ENCODE measurements around the gene POLR2C. TPM values are rescaled to one million over a fixed set of nuclear protein-coding genes. Genes with fewer than 3 reads are reported as not detected.

POLR2C gene
- total RNA-seq, 1 experiment from 2014 or later: 87.6 TPM

GRCh38 chr16:57424583-57424982 lies 37.9 kb upstream of the POLR2C start:
- Histone ChIP-seq H4K20me1 (ENCODE audit: insufficient read depth, low read depth, low read length) (no peaks in the 10 kb centered on the region), H3K9ac (ENCODE audit: low read length) (no peak overlapping the region), H3K9me3 (ENCODE audit: low read length) (no peaks in the 10 kb centered on the region), H3K4me3 (ENCODE audit: low read length) (no peak overlapping the region), H3K9me2 (replicated peaks; ENCODE audit: insufficient read depth, low read length) (no peaks in the 10 kb centered on the region), H3K27me3 (ENCODE audit: low read length) (no peaks in the 10 kb centered on the region), H3K27ac (ENCODE audit: low read length) (no peak overlapping the region), H3K79me2 (ENCODE audit: low read length) (no peaks in the 10 kb centered on the region), H3K4me2 (ENCODE audit: low read depth, low read length, poor library complexity, severe bottlenecking) (no peak overlapping the region), H3K36me3 (ENCODE audit: insufficient read depth, low read length) (0 out of 2 replicates have a peak, but pooled peaks cover 9% of the 10 kb centered on the region), H2AFZ (ENCODE audit: low read length) (no peak overlapping the region), H3K4me1 (ENCODE audit: low read length) (no peaks in the 10 kb centered on the region)
- DNase-seq: no peak

GRCh38 chr16:57426356-57426755 lies 36.1 kb upstream of the POLR2C start:
- no peak overlapping the region for H3K4me3 ChIP-seq (ENCODE audit: low read length)
- H3K9me2 ChIP-seq (replicated peaks; ENCODE audit: insufficient read depth, low read length): no peaks in the 10 kb centered on the region
- H3K27me3 ChIP-seq (ENCODE audit: low read length): no peaks in the 10 kb centered on the region
- H4K20me1 ChIP-seq (ENCODE audit: insufficient read depth, low read depth, low read length): no peaks in the 10 kb centered on the region
- no peaks in the 10 kb centered on the region for H3K9me3 ChIP-seq (ENCODE audit: low read length)
- no peak overlapping the region for H3K4me2 ChIP-seq (ENCODE audit: low read depth, low read length, poor library complexity, severe bottlenecking)
- H3K9ac ChIP-seq (ENCODE audit: low read length): no peak overlapping the region
- H3K27ac ChIP-seq (ENCODE audit: low read length): no peak overlapping the region
- no peak for DNase-seq
- peaks cover 21% of the 10 kb centered on the region; the same call in 1 of the 2 replicates for H3K36me3 ChIP-seq (ENCODE audit: insufficient read depth, low read length)
- no peak overlapping the region for H2AFZ ChIP-seq (ENCODE audit: low read length)
- H3K4me1 ChIP-seq (ENCODE audit: low read length): no peaks in the 10 kb centered on the region
- no peaks in the 10 kb centered on the region for H3K79me2 ChIP-seq (ENCODE audit: low read length)

GRCh38 chr16:57427307-57427706 lies 35.2 kb upstream of the POLR2C start:
- no peaks in the 10 kb centered on the region for H3K79me2 ChIP-seq (ENCODE audit: low read length)
- H4K20me1 ChIP-seq (ENCODE audit: insufficient read depth, low read depth, low read length): no peaks in the 10 kb centered on the region
- H3K27me3 ChIP-seq (ENCODE audit: low read length): no peaks in the 10 kb centered on the region

GRCh38 chr16:57427824-57428223 lies 34.7 kb upstream of the POLR2C start:
- Histone ChIP-seq H2AFZ (ENCODE audit: low read length) (no peak overlapping the region), H3K4me2 (ENCODE audit: low read depth, low read length, poor library complexity, severe bottlenecking) (no peak overlapping the region), H4K20me1 (ENCODE audit: insufficient read depth, low read depth, low read length) (no peaks in the 10 kb centered on the region), H3K27me3 (ENCODE audit: low read length) (no peaks in the 10 kb centered on the region), H3K27ac (ENCODE audit: low read length) (no peak overlapping the region), H3K4me3 (ENCODE audit: low read length) (no peak overlapping the region), H3K9me2 (replicated peaks; ENCODE audit: insufficient read depth, low read length) (no peaks in the 10 kb centered on the region), H3K36me3 (ENCODE audit: insufficient read depth, low read length) (peaks cover 31% of the 10 kb centered on the region; the same call in 1 of the 2 replicates), H3K9me3 (ENCODE audit: low read length) (no peaks in the 10 kb centered on the region), H3K4me1 (ENCODE audit: low read length) (no peaks in the 10 kb centered on the region), H3K79me2 (ENCODE audit: low read length) (no peaks in the 10 kb centered on the region), H3K9ac (ENCODE audit: low read length) (no peak overlapping the region)
- DNase-seq: no peak

More at GRCh38 chr16:57427307-57427706, 35.2 kb upstream of the POLR2C start:
- H3K9me2 ChIP-seq (replicated peaks; ENCODE audit: insufficient read depth, low read length): no peaks in the 10 kb centered on the region
- H2AFZ ChIP-seq (ENCODE audit: low read length): no peak overlapping the region
- H3K36me3 ChIP-seq (ENCODE audit: insufficient read depth, low read length): peaks cover 26% of the 10 kb centered on the region; the same call in 1 of the 2 replicates
- DNase-seq: no peak
- no peak overlapping the region for H3K4me3 ChIP-seq (ENCODE audit: low read length)
- H3K4me2 ChIP-seq (ENCODE audit: low read depth, low read length, poor library complexity, severe bottlenecking): no peak overlapping the region
- no peak overlapping the region for H3K27ac ChIP-seq (ENCODE audit: low read length)
- no peaks in the 10 kb centered on the region for H3K9me3 ChIP-seq (ENCODE audit: low read length)
- no peak overlapping the region for H3K9ac ChIP-seq (ENCODE audit: low read length)
- H3K4me1 ChIP-seq (ENCODE audit: low read length): no peaks in the 10 kb centered on the region

- Histone ChIP-seq H3K36me3 (ENCODE audit: insufficient read depth, low read length) (peaks cover 49% of the 10 kb centered on the region; the same call in 1 of the 2 replicates), H3K27me3 (ENCODE audit: low read length) (no peaks in the 10 kb centered on the region), H3K9me3 (ENCODE audit: low read length) (no peaks in the 10 kb centered on the region), H3K9ac (ENCODE audit: low read length) (no peak overlapping the region), H2AFZ (ENCODE audit: low read length) (no peak overlapping the region), H4K20me1 (ENCODE audit: insufficient read depth, low read depth, low read length) (no peaks in the 10 kb centered on the region), H3K79me2 (ENCODE audit: low read length) (no peaks in the 10 kb centered on the region), H3K4me1 (ENCODE audit: low read length) (no peaks in the 10 kb centered on the region), H3K9me2 (replicated peaks; ENCODE audit: insufficient read depth, low read length) (no peaks in the 10 kb centered on the region), H3K4me3 (ENCODE audit: low read length) (no peak overlapping the region), H3K4me2 (ENCODE audit: low read depth, low read length, poor library complexity, severe bottlenecking) (no peak overlapping the region), H3K27ac (ENCODE audit: low read length) (no peak overlapping the region)
- DNase-seq: no peak
These were observed 31.5 kb upstream of the POLR2C start for GRCh38 chr16:57430955-57431354.

GRCh38 chr16:57432505-57432904 lies 30.0 kb upstream of the POLR2C start:
- Histone ChIP-seq H3K4me3 (ENCODE audit: low read length) (no peak overlapping the region), H3K27ac (ENCODE audit: low read length) (no peak overlapping the region), H3K9me2 (replicated peaks; ENCODE audit: insufficient read depth, low read length) (no peaks in the 10 kb centered on the region), H3K9me3 (ENCODE audit: low read length) (no peaks in the 10 kb centered on the region), H3K36me3 (ENCODE audit: insufficient read depth, low read length) (peaks cover 52% of the 10 kb centered on the region; the same call in 1 of the 2 replicates), H2AFZ (ENCODE audit: low read length) (no peak overlapping the region), H3K9ac (ENCODE audit: low read length) (no peak overlapping the region), H3K79me2 (ENCODE audit: low read length) (no peaks in the 10 kb centered on the region; the same call in 1 of the 2 replicates), H3K4me1 (ENCODE audit: low read length) (no peaks in the 10 kb centered on the region), H3K27me3 (ENCODE audit: low read length) (no peaks in the 10 kb centered on the region), H3K4me2 (ENCODE audit: low read depth, low read length, poor library complexity, severe bottlenecking) (no peak overlapping the region), H4K20me1 (ENCODE audit: insufficient read depth, low read depth, low read length) (no peaks in the 10 kb centered on the region)
- no peak for DNase-seq

GRCh38 chr16:57432989-57433388 lies 29.5 kb upstream of the POLR2C start:
- Histone ChIP-seq H3K9me3 (ENCODE audit: low read length) (no peaks in the 10 kb centered on the region), H4K20me1 (ENCODE audit: insufficient read depth, low read depth, low read length) (no peaks in the 10 kb centered on the region), H3K9me2 (replicated peaks; ENCODE audit: insufficient read depth, low read length) (no peaks in the 10 kb centered on the region), H3K27ac (ENCODE audit: low read length) (no peak overlapping the region), H3K79me2 (ENCODE audit: low read length) (no peaks in the 10 kb centered on the region; the same call in 1 of the 2 replicates), H3K4me1 (ENCODE audit: low read length) (no peaks in the 10 kb centered on the region), H3K36me3 (ENCODE audit: insufficient read depth, low read length) (peaks cover 54% of the 10 kb centered on the region; the same call in 1 of the 2 replicates), H3K27me3 (ENCODE audit: low read length) (no peaks in the 10 kb centered on the region), H3K4me2 (ENCODE audit: low read depth, low read length, poor library complexity, severe bottlenecking) (no peak overlapping the region), H2AFZ (ENCODE audit: low read length) (no peak overlapping the region), H3K4me3 (ENCODE audit: low read length) (no peak overlapping the region), H3K9ac (ENCODE audit: low read length) (no peak overlapping the region)
- no peak for DNase-seq

GRCh38 chr16:57434003-57434402 lies 28.5 kb upstream of the POLR2C start:
- Histone ChIP-seq H3K79me2 (ENCODE audit: low read length) (no peaks in the 10 kb centered on the region; the same call in 1 of the 2 replicates), H3K4me3 (ENCODE audit: low read length) (no peak overlapping the region), H3K27me3 (ENCODE audit: low read length) (no peaks in the 10 kb centered on the region), H2AFZ (ENCODE audit: low read length) (no peak overlapping the region), H3K36me3 (ENCODE audit: insufficient read depth, low read length) (peaks cover 56% of the 10 kb centered on the region; the same call in 1 of the 2 replicates), H3K27ac (ENCODE audit: low read length) (no peak overlapping the region), H3K9me3 (ENCODE audit: low read length) (no peaks in the 10 kb centered on the region), H3K9ac (ENCODE audit: low read length) (no peak overlapping the region), H3K4me1 (ENCODE audit: low read length) (no peaks in the 10 kb centered on the region), H3K9me2 (replicated peaks; ENCODE audit: insufficient read depth, low read length) (no peaks in the 10 kb centered on the region), H3K4me2 (ENCODE audit: low read depth, low read length, poor library complexity, severe bottlenecking) (no peak overlapping the region), H4K20me1 (ENCODE audit: insufficient read depth, low read depth, low read length) (no peaks in the 10 kb centered on the region)
- DNase-seq: no peak
